H9 (cell line): Measurements from ENCODE around the gene PRRX1. TPM values are rescaled to one million over a fixed set of nuclear protein-coding genes. Genes with fewer than 3 reads are reported as not detected.

Experiments used
- DNase-seq: peaks from one replicate; pipeline ENCODE4 v3.0.0-alpha.2; 2017
- H2AFZ ChIP-seq: one replicate; pipeline ENCODE4 v1.6.1; 2013; ENCODE audit warnings: mild to moderate bottlenecking, low read length, control low read depth, moderate library complexity
- H2AK5ac ChIP-seq: 2 replicates; pipeline ENCODE4 v1.6.1; 2013; ENCODE audit warnings: low read length, control low read depth, mixed read lengths; ENCODE audit not compliant: insufficient read length
- H2BK120ac ChIP-seq: one replicate; pipeline ENCODE4 v1.6.1; 2013; ENCODE audit warnings: low read depth, mild to moderate bottlenecking, low read length, control low read depth, inconsistent platforms; ENCODE audit not compliant: poor library complexity, severe bottlenecking
- H2BK12ac ChIP-seq: 2 replicates; pipeline ENCODE4 v1.6.1; 2013; ENCODE audit warnings: low read length, control low read depth, mixed read lengths, low read depth; ENCODE audit not compliant: insufficient read length
- H2BK15ac ChIP-seq: 2 replicates; pipeline ENCODE4 v1.6.1; 2013; ENCODE audit warnings: low read depth, low read length, control low read depth
- H2BK20ac ChIP-seq: one replicate; pipeline ENCODE4 v1.6.1; 2013; ENCODE audit warnings: low read depth, mild to moderate bottlenecking, low read length, control low read depth, inconsistent platforms; ENCODE audit not compliant: poor library complexity, severe bottlenecking
- H2BK5ac ChIP-seq: 2 replicates; pipeline ENCODE4 v1.6.1; 2013; ENCODE audit warnings: low read length, control low read depth, mixed read lengths; ENCODE audit not compliant: insufficient read length
- H3K14ac ChIP-seq: 2 replicates; pipeline ENCODE4 v1.6.1; 2013; ENCODE audit warnings: low read length, control low read depth; ENCODE audit not compliant: insufficient read depth
- H3K18ac ChIP-seq: 2 replicates; pipeline ENCODE4 v1.6.1; 2013; ENCODE audit warnings: low read depth, mild to moderate bottlenecking, mixed read lengths, low read length, control low read depth; ENCODE audit not compliant: insufficient read length
- H3K23ac ChIP-seq: 2 replicates; pipeline ENCODE4 v1.6.1; 2013; ENCODE audit warnings: low read length, control low read depth, mixed read lengths, low read depth; ENCODE audit not compliant: insufficient read length
- H3K23me2 ChIP-seq: 2 replicates; pipeline ENCODE4 v1.6.1; 2013; ENCODE audit warnings: low read depth, mild to moderate bottlenecking, mixed read lengths, low read length, control low read depth; ENCODE audit not compliant: insufficient read length, poor library complexity, severe bottlenecking
- H3K27ac ChIP-seq: 2 replicates; pipeline ENCODE4 v1.5.1; 2013; ENCODE audit warnings: low read length, control low read depth, mixed read lengths, low read depth; ENCODE audit not compliant: insufficient read length
- H3K27me3 ChIP-seq: 2 replicates; pipeline ENCODE4 v1.6.1; 2013; ENCODE audit warnings: low read length, control low read depth, inconsistent platforms; ENCODE audit not compliant: insufficient read depth
- H3K4ac ChIP-seq: 2 replicates; pipeline ENCODE4 v1.6.1; 2013; ENCODE audit warnings: low read depth, mild to moderate bottlenecking, control low read depth, inconsistent platforms, low read length, moderate library complexity
- H3K4me1 ChIP-seq: 2 replicates; pipeline ENCODE4 v1.6.1; 2013; ENCODE audit warnings: low read length, control low read depth, inconsistent platforms; ENCODE audit not compliant: insufficient read depth
- H3K4me2 ChIP-seq: 2 replicates; pipeline ENCODE4 v1.6.1; 2013; ENCODE audit warnings: low read length, control low read depth, mixed read lengths; ENCODE audit not compliant: insufficient read length, insufficient read depth
- H3K56ac ChIP-seq: 2 replicates; pipeline ENCODE4 v1.6.1; 2013; ENCODE audit warnings: low read depth, mild to moderate bottlenecking, mixed read lengths, low read length, control low read depth; ENCODE audit not compliant: insufficient read length
- H3K79me1 ChIP-seq: 2 replicates; pipeline ENCODE4 v1.6.1; 2013; ENCODE audit warnings: low read depth, mild to moderate bottlenecking, moderate library complexity, low read length, control low read depth, inconsistent platforms; ENCODE audit not compliant: insufficient read depth, poor library complexity, severe bottlenecking
- H3K79me2 ChIP-seq: 2 replicates; pipeline ENCODE4 v1.6.1; 2013; ENCODE audit warnings: low read length, control low read depth, inconsistent platforms; ENCODE audit not compliant: insufficient read depth
- H3K9ac ChIP-seq: 2 replicates; pipeline ENCODE4 v1.6.1; 2013; ENCODE audit warnings: low read length, control low read depth, mixed read lengths; ENCODE audit not compliant: insufficient read length; ENCODE audit errors: extremely low read depth
- H3K9me3 ChIP-seq: one replicate; pipeline ENCODE4 v1.6.1; 2013; ENCODE audit warnings: low read depth, low read length, inconsistent platforms; ENCODE audit not compliant: control insufficient read depth
- H3T11ph ChIP-seq: one replicate; pipeline ENCODE4 v1.6.1; 2013; ENCODE audit warnings: mild to moderate bottlenecking, low read length, control low read depth, inconsistent platforms
- H4K20me1 ChIP-seq: one replicate; pipeline ENCODE4 v1.6.1; 2013; ENCODE audit not compliant: control insufficient read depth, insufficient read length, insufficient read depth
- H4K5ac ChIP-seq: 2 replicates; pipeline ENCODE4 v1.6.1; 2013; ENCODE audit warnings: low read depth, mild to moderate bottlenecking, mixed read lengths, low read length, control low read depth; ENCODE audit not compliant: insufficient read length
- H4K8ac ChIP-seq: replicated peaks from 2 replicates; pipeline ENCODE4 v1.6.1; 2013; ENCODE audit warnings: low read length, control low read depth, mixed read lengths, low read depth; ENCODE audit not compliant: insufficient read length
- H4K91ac ChIP-seq: 2 replicates; pipeline ENCODE4 v1.6.1; 2013; ENCODE audit warnings: low read depth, mild to moderate bottlenecking, moderate library complexity, mixed read lengths, low read length, control low read depth; ENCODE audit not compliant: insufficient read length
- H3K27ac Mint-ChIP-seq, 3 experiments: 2 replicates in 2 of 3; 3 replicates in 1 of 3; pipeline ENCODE4 v1.8.0; 2020 to 2021; ENCODE audit warnings: mixed read lengths in 3 of 3, mild to moderate bottlenecking in 1 of 3, moderate library complexity in 1 of 3
- H3K27me3 Mint-ChIP-seq: 2 replicates; pipeline ENCODE4 v1.8.0; 2021; ENCODE audit warnings: low read depth, mild to moderate bottlenecking, moderate library complexity, mixed read lengths
- H3K36me3 Mint-ChIP-seq, 3 experiments: 2 replicates in 2 of 3; 3 replicates in 1 of 3; pipeline ENCODE4 v1.8.0; 2020 to 2021; ENCODE audit warnings: low read depth in 3 of 3, mixed read lengths in 3 of 3; ENCODE audit not compliant: insufficient read depth in 1 of 3
- H3K4me1 Mint-ChIP-seq, 2 experiments: 2 replicates each; pipeline ENCODE4 v1.8.0; 2020; ENCODE audit warnings: mixed read lengths in 2 of 2
- H3K4me3 Mint-ChIP-seq, 2 experiments: 2 replicates in 1 of 2; 3 replicates in 1 of 2; pipeline ENCODE4 v1.8.0; 2020 to 2021; ENCODE audit warnings: mild to moderate bottlenecking in 2 of 2, mixed read lengths in 2 of 2, moderate library complexity in 1 of 2
- H3K9me3 Mint-ChIP-seq, 2 experiments: 2 replicates in 1 of 2; 3 replicates in 1 of 2; pipeline ENCODE4 v1.8.0; 2020; ENCODE audit warnings: mild to moderate bottlenecking in 2 of 2, mixed read lengths in 2 of 2, moderate library complexity in 1 of 2
- WGBS: extraction: QIAGEN DNeasy Blood & Tissue Kit; methylation state at CpG from one replicate; pipeline ENCODE4 v1.1.7; 2013; ENCODE audit warnings: missing lambda C conversion rate, low lambda C conversion rate, mixed read lengths; ENCODE audit not compliant: insufficient read length; ENCODE audit errors: extremely low coverage; 5-methylcytosine and 5-hydroxymethylcytosine counted together
- total RNA-seq: library from RNA; stranded (reverse); gene quantifications from 2 replicates; pipeline ENCODE4 v1.2.1, GENCODE V29; 2021
- TF ChIP-seq, protein P1 (sequence below): fragments of 200-600 bp; sonication (generic); conservative IDR thresholded peaks from 3 replicates; pipeline ENCODE4 v1.8.0; 2021; ENCODE audit warnings: antibody characterized with exemption, mild to moderate bottlenecking

PRRX1 gene
- total RNA-seq, 1 experiment from 2014 or later, result not detected

DNA sequence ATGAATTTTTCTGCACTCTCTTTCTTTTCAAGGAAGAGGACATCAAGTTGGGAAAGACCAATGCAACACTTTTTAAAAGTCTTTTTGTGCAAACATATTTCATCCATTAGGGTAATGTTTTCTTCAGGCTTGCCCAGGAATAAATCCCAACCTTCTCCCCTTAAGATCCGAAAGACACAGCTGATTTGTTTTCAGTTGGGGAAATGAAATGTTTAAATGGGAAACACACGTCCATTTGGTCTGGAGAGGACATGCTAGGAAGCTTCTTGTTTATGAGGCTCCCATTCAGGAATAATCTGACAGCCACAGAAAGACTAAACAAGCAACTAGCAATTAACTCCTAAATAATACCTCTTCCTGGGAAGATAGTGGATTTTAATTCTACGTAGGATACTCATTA, 91.9 kb downstream of the PRRX1 start:
- H3K9me3 Mint-ChIP-seq, result no peaks in the 10 kb centered on the region

More for the DNA sequence above, 91.9 kb downstream of the PRRX1 start:
- H4K91ac ChIP-seq, result no peak overlapping the region
- no peaks in the 10 kb centered on the region for H4K20me1 ChIP-seq
- no peak overlapping the region for H4K5ac ChIP-seq
- H3K79me1 ChIP-seq, result no peaks in the 10 kb centered on the region
- no peak overlapping the region for H3K27ac Mint-ChIP-seq
- H3K9me3 ChIP-seq, result no peaks in the 10 kb centered on the region
- no peak overlapping the region for H2BK15ac ChIP-seq
- no peaks in the 10 kb centered on the region for H3K23me2 ChIP-seq
- no peak overlapping the region for H2BK20ac ChIP-seq
- H3K4ac ChIP-seq, result no peak overlapping the region
- H3K23ac ChIP-seq, result no peak overlapping the region
- H3K27ac ChIP-seq, result no peak overlapping the region
- H2BK12ac ChIP-seq, result no peak overlapping the region
- no peaks in the 10 kb centered on the region for H3K79me2 ChIP-seq
- no peak overlapping the region for H2BK5ac ChIP-seq
- no peak overlapping the region for H3K14ac ChIP-seq
- TF ChIP-seq, protein P1, sequence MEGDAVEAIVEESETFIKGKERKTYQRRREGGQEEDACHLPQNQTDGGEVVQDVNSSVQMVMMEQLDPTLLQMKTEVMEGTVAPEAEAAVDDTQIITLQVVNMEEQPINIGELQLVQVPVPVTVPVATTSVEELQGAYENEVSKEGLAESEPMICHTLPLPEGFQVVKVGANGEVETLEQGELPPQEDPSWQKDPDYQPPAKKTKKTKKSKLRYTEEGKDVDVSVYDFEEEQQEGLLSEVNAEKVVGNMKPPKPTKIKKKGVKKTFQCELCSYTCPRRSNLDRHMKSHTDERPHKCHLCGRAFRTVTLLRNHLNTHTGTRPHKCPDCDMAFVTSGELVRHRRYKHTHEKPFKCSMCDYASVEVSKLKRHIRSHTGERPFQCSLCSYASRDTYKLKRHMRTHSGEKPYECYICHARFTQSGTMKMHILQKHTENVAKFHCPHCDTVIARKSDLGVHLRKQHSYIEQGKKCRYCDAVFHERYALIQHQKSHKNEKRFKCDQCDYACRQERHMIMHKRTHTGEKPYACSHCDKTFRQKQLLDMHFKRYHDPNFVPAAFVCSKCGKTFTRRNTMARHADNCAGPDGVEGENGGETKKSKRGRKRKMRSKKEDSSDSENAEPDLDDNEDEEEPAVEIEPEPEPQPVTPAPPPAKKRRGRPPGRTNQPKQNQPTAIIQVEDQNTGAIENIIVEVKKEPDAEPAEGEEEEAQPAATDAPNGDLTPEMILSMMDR, result no peak
- H3K36me3 Mint-ChIP-seq, result no peaks in the 10 kb centered on the region
- H2BK120ac ChIP-seq, result no peak overlapping the region
- H3K9ac ChIP-seq, result no peak overlapping the region
- H2AK5ac ChIP-seq, result no peak overlapping the region
- H3K4me2 ChIP-seq, result no peak overlapping the region
- no peaks in the 10 kb centered on the region for H3K4me1 ChIP-seq
- no peak overlapping the region for H2AFZ ChIP-seq
- no peak overlapping the region for H4K8ac ChIP-seq
- H3T11ph ChIP-seq, result no peak overlapping the region
- peaks cover 2% of the 10 kb centered on the region for H3K27me3 Mint-ChIP-seq
- no peak overlapping the region for H3K4me3 Mint-ChIP-seq
- no peaks in the 10 kb centered on the region for H3K4me1 Mint-ChIP-seq
- no peak for DNase-seq
- no peaks in the 10 kb centered on the region for H3K27me3 ChIP-seq
- no peak overlapping the region for H3K56ac ChIP-seq
- H3K18ac ChIP-seq, result no peak overlapping the region
- WGBS, result no CpG with 5 or more reads among the region's 3 CpGs
